Stimulated activated CD8-positive, alpha-beta memory T cell treated with anti-CD3 and anti-CD28 coated beads, Interleukin-4, amount 100 ng/mL, for 24 hours (primary cell): ENCODE data around the gene SC5D.
A peak's percentile ranks its signal among the peaks of the same experiment; 100 is the strongest.

Source experiments
- DNase-seq: peaks from one replicate; pipeline ENCODE4 v3.0.0-alpha.2; 2020; ENCODE audit warnings: low read depth

Gene SC5D, protein sequence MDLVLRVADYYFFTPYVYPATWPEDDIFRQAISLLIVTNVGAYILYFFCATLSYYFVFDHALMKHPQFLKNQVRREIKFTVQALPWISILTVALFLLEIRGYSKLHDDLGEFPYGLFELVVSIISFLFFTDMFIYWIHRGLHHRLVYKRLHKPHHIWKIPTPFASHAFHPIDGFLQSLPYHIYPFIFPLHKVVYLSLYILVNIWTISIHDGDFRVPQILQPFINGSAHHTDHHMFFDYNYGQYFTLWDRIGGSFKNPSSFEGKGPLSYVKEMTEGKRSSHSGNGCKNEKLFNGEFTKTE

DNA sequence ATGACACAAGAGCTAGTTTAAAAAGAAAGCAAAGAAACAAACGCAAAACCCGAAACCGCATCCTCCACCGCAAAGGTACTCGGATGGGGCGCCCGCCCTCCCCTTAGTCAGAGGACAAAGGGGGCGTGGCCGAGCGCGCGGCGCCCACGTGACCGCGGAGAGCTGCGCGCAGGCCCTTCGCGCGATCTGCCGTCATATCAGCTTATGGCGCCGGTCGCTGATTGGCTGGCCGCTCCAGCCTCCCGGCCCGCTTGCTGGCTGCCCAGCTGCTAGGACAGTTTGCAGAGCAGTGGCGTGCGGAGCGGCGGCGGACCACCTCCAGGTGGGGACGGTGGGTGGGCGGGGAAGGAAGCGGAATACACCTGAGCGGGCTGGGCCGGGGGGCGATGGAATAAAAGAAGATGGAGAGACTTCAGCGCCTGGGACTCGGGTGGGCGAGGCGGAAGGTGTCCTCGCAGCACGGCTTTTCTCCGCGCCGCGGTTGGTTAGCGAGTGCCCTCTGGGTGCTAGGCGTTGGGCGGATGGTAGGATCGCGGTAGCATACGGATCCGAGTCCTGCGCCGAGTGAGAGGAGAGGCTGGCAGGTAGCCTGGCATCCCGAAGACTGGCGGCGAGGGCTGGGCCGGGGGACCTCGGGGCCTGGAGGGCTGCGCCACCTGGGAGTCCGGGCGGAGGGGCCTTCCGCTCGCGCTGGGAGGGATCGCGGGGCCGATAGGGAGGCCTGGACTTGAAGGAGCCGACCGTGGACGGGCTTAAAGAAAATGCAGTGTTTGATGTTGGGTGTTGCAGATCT, at the start of gene SC5D:
TSS of gene SC5D (plus strand) at position 277 of the 793 bp plus-strand sequence. CDS start 10,605 bp downstream, outside the sequence.
- DNase-seq, result peak; percentile 91

GRCh38 chr11:121244884-121245283, 47.7 kb upstream of the SC5D start:
- DNase-seq, result no peak

GRCh38 chr11:121246021-121246768, 46.4 kb upstream of the SC5D start:
- no peak for DNase-seq

GRCh38 chr11:121246769-121247035, 45.9 kb upstream of the SC5D start:
- DNase-seq, result no peak

DNA sequence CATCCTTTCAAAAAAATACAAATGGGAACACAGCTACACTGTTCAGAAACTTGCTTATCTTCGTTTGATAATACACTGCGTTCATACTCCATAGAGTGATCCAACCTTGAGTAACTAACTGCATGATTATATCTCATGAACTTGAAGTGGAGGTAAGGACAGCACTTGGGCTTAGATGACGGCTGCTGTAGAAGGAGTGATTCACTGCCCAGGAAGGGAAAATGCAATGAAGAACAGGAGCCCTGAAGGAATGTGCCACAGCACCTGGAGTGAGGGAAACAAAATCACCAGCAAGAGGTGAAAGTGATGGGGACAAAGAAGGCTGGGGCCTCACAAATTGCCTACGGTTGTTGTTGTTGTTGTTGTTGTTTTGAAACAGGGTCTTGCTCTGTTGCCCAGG, 44.1 kb upstream of the SC5D start:
- DNase-seq, result no peak

DNA sequence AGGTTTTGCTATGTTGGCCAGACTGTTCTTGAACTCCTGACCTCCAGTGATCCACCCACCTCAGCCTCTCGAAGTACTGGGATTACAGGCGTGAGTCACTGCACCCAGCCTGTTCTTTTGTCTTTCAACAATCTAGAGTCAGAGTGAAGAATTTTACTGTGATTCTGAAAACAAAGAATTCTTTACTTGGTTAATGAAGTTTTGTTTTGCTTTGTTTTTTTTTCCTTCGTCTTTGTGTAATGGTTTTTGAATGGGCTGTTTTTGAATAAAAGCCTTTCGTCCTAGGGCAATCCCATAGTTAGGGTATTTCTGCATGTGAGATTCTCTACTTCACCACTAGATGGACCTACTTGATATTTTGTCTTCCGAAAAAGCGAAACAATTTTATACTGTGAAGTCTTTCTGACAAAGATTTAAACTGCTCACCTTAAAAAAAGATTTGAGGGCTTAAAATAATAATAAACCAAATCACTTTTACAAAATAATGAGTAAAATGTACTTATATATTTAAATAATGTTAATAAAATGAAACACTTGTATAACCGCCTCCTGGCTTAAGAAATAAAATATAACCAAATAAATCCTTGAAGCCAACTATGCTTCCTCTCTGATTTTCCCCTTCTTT, 43.4 kb upstream of the SC5D start:
- no peak for DNase-seq

DNA sequence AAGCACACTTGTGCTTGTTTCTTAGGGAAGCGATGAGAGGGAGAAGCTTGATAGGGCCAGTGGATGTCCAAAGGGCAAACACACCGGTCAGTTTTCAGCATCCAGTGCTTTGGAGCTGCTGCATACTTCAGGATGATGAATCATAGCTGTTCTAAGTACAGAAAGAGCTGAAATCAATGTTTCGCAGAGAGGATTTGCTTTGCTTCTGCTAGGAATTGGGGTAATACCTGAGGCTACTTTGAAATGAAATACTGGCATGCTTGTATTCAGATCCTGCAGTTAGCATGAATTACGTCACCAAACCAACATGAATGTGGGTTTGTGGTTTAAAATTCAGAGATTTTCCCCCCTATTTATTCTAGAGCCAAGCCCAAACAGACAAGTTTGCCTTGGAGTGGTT, 41.7 kb upstream of the SC5D start:
- no peak for DNase-seq

- no peak for DNase-seq
Observed at GRCh38 chr11:121253951-121254350, 38.6 kb upstream of the SC5D start.

DNA sequence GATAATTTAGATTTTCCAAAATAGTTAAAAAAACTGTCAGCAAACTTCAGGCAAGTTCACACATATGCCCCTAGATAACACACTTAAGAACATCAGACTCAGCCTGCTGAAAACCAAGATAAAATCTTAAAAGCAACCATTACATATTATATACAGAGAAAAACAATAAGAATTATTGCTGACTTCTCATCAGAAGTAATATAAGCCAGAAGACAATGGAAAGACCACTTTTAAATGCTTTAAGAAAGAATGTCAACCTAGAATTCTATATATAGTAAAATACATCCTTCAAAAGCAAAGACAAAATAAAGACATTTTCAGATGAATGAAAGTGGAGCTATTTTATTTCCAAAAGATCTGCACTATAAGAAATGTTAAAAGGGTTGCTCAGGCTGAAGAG, 37.8 kb upstream of the SC5D start:
- no peak for DNase-seq

- no peak for DNase-seq
Observed at GRCh38 chr11:121255473-121256125, 37.0 kb upstream of the SC5D start.

DNA sequence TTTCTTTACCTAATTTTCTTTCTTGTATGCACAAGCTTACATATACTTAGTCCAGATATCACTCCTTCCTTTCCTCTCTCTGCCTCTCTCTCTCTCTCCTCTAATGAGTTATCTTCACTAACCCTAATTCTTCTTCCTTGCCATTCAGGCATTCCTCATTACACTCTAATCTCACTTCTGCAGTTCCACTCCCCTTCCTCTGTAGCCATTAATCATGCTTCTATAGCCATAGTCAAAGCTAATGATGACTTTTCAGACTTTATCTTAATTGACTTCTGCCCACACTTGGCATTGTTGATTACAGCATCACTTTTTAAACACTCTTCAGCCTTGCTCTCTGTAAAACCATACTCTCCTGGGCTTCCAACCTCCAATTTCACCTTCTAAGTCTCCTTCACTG, 35.3 kb upstream of the SC5D start:
- DNase-seq, result no peak

DNA sequence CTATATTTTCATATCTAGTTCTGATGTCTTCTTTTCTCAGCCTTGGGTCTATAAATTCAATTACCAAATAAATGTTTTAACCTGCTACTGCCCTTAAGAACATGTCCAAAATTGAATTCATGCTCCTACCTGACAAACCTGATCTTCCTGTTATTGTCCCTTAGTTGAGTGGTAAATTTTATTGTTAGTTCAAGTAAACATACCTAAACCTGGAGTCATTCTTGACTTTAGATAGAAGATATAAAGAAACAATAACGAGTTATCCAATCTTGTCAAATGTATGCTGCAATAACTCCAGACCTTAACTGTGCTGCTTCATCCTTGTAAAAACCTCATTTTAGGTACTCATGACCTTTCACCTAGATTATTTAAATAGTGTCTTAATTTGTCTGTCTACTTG, 34.6 kb upstream of the SC5D start:
- no peak for DNase-seq

DNA sequence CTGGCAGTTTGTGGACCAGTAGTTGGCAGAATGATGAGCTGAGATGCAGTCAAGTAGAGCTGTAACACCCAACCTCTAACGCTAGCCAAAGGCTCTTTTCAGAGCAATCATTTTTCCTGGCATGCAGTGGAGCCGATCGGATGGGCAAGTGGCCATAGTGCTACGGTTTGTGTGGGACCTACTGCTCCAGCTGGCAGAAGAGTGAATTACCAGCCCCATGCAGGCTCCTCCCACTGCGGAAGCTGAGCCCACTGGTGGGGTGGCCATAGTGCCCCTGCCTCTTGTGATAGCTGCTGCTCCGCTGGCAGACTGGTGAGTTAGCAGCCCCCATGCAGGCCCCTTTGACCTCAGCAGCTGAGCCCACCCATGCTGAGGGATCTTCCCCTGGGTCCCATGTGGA, 27.0 kb upstream of the SC5D start:
- no peak for DNase-seq

DNA sequence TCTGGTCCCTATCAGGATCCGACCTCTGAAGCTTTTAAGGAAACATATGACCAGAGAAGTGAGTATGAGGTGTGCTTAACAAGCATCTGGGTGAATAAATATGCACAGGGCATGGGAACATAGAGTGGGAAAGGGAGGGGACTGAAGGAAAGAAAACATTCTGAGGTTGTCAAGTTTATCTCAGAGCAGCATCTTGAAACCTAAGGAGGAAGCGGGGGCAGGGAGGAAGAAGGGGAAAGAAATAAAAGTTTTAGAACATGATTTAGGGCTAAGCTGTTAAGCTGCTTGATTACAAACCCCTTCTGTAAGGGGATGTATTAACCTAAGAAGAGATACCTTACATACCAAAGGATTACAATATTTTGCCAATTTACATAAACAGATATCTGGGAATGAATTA, 24.0 kb upstream of the SC5D start:
- DNase-seq, result no peak

- DNase-seq, result no peak
Observed at GRCh38 chr11:121270001-121270678, 22.4 kb upstream of the SC5D start.

GRCh38 chr11:121274332-121274991, 18.1 kb upstream of the SC5D start:
- DNase-seq, result no peak

GRCh38 chr11:121281698-121282097, 10.9 kb upstream of the SC5D start:
- DNase-seq, result no peak

GRCh38 chr11:121282386-121282785, 10.2 kb upstream of the SC5D start:
- DNase-seq, result no peak

DNA sequence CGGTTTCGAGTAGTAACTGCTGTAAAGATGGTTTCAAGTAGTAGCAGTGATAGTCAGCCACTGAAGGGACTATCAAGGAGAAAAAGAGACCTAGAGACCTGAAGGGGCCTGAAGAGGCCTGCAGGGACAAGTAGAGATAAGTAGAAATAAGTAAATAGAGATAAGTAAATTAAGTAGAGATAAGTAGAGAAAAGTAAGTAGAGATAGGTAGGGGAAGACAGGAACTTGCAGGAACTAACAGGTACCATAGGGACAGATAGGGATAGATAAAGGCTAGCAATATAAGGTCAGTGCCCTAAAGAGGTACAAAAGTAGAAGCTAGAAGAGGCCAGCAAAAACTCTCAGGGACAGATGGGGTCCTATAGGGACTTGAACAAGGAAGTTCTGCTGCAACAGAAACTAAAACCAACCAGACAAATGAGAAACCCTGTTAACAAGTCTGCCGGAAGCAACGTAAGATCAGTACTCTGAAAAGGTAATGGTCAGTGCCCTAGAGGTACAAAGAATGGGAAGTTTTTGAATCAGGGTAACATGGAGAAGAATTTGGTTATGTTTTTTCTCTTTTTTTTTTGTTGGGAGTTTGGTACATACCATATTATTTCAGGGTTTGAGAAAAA, 9.6 kb upstream of the SC5D start:
- DNase-seq, result no peak

- no peak for DNase-seq
Observed at GRCh38 chr11:121291319-121291718, 1.3 kb upstream of the SC5D start.
